IMR-90 (cell line): ENCODE data around the gene SGCA.

ENCODE experiments used
- MAFK ChIP-seq: IDR thresholded peaks from 2 replicates; pipeline ENCODE4 v1.6.1; 2012; ENCODE audit warnings: low read depth, low read length, improper control_type of control experiment
- MXI1 ChIP-seq: IDR thresholded peaks from 2 replicates; pipeline ENCODE4 v1.6.1; 2012; ENCODE audit warnings: low read depth, mild to moderate bottlenecking, low read length, moderate library complexity, borderline replicate concordance
- RAD21 ChIP-seq: IDR thresholded peaks from 2 replicates; pipeline ENCODE4 v1.6.1; 2012; ENCODE audit warnings: low read length, improper control_type of control experiment
- RFX5 ChIP-seq: IDR thresholded peaks from 2 replicates; pipeline ENCODE4 v1.8.0; 2012; ENCODE audit warnings: low read depth, mild to moderate bottlenecking, low read length, moderate library complexity
- TF ChIP-seq, protein P1 (sequence below): conservative IDR thresholded peaks from 2 replicates; pipeline ENCODE4 v1.5.1; 2012; ENCODE audit warnings: mild to moderate bottlenecking, low read depth, low read length, improper control_type of control experiment
- TF ChIP-seq, protein P2 (sequence below): fragments of 150-350 bp; IDR thresholded peaks from 2 replicates; pipeline ENCODE4 v1.6.1; 2017; ENCODE audit warnings: mild to moderate bottlenecking, antibody characterized with exemption, low read length, low read depth

DNA sequence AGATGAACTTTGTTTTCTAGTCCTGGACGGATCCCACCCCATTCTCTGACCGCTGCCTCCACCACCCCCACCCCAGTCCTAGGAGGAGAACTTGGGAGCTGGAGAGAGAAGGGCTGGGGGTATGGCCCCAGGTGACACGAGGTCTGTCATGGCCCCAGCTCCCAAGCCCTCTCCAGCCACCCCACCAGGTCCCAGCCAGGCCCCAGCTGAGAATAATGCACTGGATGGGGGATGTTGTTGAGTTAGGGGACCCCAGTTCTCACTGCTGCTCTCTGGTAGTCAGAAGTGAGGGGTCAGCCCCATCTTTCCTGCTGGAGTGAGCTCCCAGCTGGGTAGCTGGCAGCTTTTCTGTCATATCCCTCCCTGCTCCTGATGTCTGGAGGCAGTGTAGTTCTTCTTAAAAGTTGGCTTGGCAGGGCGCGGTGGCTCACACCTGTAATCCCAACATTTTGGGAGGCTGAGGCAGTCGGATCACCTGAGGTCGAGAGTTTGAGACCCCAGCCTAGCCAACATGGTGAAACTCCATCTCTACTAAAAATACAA is 40.2 kb downstream of the SGCA start:
- TF ChIP-seq, protein P1, sequence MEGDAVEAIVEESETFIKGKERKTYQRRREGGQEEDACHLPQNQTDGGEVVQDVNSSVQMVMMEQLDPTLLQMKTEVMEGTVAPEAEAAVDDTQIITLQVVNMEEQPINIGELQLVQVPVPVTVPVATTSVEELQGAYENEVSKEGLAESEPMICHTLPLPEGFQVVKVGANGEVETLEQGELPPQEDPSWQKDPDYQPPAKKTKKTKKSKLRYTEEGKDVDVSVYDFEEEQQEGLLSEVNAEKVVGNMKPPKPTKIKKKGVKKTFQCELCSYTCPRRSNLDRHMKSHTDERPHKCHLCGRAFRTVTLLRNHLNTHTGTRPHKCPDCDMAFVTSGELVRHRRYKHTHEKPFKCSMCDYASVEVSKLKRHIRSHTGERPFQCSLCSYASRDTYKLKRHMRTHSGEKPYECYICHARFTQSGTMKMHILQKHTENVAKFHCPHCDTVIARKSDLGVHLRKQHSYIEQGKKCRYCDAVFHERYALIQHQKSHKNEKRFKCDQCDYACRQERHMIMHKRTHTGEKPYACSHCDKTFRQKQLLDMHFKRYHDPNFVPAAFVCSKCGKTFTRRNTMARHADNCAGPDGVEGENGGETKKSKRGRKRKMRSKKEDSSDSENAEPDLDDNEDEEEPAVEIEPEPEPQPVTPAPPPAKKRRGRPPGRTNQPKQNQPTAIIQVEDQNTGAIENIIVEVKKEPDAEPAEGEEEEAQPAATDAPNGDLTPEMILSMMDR: no peak
- TF ChIP-seq MXI1 (no peak), MAFK (no peak), RFX5 (no peak), RAD21 (no peak)
- TF ChIP-seq, protein P2, sequence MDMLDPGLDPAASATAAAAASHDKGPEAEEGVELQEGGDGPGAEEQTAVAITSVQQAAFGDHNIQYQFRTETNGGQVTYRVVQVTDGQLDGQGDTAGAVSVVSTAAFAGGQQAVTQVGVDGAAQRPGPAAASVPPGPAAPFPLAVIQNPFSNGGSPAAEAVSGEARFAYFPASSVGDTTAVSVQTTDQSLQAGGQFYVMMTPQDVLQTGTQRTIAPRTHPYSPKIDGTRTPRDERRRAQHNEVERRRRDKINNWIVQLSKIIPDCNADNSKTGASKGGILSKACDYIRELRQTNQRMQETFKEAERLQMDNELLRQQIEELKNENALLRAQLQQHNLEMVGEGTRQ: no peak
